ENCODE measurements around the gene PRKCB.

DNA sequence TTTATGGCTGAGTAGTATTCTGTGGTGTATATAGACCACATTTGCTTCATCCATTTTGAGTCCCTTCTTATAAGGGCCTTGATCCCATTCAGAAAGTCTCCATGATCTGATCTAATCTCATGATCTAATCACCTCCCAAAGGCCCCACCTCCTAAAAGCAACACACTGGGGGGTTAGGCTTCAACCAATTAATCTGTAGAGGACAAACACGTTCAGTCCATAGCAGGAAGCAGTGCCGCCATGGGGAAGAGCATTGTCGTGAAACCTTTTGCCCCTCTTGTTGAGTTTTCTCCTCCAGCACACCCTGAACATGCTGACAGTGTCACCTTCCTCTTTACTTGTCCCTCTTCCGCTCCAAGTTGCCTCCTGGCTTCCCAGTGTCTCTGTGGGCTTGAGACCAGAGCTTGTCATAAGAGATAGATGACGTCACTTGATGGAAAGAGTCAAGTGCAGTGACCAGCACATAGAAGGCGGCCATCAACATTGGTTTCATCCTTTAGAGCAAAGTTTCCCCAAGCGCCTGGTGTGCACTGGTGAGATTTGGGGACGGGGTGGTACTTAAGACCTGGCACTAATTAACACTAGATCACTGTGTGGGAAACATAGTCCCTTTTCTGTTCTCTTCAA is 74.1 kb downstream of the PRKCB start:
- TF ChIP-seq, protein P1, sequence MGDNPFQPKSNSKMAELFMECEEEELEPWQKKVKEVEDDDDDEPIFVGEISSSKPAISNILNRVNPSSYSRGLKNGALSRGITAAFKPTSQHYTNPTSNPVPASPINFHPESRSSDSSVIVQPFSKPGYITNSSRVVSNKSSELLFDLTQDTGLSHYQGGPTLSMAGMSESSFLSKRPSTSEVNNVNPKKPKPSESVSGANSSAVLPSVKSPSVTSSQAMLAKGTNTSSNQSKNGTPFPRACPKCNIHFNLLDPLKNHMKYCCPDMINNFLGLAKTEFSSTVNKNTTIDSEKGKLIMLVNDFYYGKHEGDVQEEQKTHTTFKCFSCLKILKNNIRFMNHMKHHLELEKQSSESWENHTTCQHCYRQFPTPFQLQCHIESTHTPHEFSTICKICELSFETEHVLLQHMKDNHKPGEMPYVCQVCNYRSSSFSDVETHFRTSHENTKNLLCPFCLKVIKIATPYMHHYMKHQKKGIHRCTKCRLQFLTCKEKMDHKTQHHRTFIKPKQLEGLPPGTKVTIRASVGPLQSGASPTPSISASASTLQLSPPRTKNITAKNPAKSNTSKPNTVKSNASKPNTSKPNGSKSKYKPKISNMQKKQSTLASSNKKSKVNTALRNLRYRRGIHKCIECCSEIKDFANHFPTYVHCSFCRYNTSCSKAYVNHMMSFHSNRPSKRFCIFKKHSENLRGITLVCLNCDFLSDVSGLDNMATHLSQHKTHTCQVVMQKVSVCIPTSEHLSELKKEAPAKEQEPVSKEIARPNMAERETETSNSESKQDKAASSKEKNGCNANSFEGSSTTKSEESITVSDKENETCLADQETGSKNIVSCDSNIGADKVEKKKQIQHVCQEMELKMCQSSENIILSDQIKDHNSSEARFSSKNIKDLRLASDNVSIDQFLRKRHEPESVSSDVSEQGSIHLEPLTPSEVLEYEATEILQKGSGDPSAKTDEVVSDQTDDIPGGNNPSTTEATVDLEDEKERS (tag by site-specific recombination; IDR thresholded peaks at IDR 0.05) = no peak
- TF ChIP-seq TRIM28 (IDR thresholded peaks at IDR 0.05; ENCODE audit: borderline replicate concordance, low read length) = no peak
- TF ChIP-seq, protein P2, sequence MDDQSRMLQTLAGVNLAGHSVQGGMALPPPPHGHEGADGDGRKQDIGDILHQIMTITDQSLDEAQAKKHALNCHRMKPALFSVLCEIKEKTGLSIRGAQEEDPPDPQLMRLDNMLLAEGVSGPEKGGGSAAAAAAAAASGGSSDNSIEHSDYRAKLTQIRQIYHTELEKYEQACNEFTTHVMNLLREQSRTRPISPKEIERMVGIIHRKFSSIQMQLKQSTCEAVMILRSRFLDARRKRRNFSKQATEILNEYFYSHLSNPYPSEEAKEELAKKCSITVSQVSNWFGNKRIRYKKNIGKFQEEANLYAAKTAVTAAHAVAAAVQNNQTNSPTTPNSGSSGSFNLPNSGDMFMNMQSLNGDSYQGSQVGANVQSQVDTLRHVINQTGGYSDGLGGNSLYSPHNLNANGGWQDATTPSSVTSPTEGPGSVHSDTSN (CRISPR knock-in tag; IDR thresholded peaks at IDR 0.05) = no peak
- no peak for TF ChIP-seq GLI2 (tag by site-specific recombination; IDR thresholded peaks at IDR 0.05; ENCODE audit: borderline replicate concordance, low read depth)
- TF ChIP-seq ZNF776 (tag by site-specific recombination; IDR thresholded peaks at IDR 0.05; ENCODE audit: borderline replicate concordance) = no peak
- no peak for TF ChIP-seq ZNF155 (tag by site-specific recombination; IDR thresholded peaks at IDR 0.05)
- TF ChIP-seq, protein P3, sequence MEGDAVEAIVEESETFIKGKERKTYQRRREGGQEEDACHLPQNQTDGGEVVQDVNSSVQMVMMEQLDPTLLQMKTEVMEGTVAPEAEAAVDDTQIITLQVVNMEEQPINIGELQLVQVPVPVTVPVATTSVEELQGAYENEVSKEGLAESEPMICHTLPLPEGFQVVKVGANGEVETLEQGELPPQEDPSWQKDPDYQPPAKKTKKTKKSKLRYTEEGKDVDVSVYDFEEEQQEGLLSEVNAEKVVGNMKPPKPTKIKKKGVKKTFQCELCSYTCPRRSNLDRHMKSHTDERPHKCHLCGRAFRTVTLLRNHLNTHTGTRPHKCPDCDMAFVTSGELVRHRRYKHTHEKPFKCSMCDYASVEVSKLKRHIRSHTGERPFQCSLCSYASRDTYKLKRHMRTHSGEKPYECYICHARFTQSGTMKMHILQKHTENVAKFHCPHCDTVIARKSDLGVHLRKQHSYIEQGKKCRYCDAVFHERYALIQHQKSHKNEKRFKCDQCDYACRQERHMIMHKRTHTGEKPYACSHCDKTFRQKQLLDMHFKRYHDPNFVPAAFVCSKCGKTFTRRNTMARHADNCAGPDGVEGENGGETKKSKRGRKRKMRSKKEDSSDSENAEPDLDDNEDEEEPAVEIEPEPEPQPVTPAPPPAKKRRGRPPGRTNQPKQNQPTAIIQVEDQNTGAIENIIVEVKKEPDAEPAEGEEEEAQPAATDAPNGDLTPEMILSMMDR (tag by site-specific recombination; IDR thresholded peaks at IDR 0.05) = no peak
- TF ChIP-seq OVOL3 (tag by site-specific recombination; IDR thresholded peaks at IDR 0.05) = no peak
- no peak for TF ChIP-seq ZNF585B (tag by site-specific recombination; IDR thresholded peaks at IDR 0.05)

Data from HEK293 (cell line).